GM19463 (cell line): Measurements from ENCODE around the gene PIP4K2B.

Source experiments
- ATAC-seq: cut with Tn5 transposase; IDR thresholded peaks from one replicate; pipeline ENCODE4 v1.9.1; 2021; ENCODE audit warnings: mild to moderate bottlenecking, moderate library complexity; ENCODE audit not compliant: unreplicated experiment

The PIP4K2B gene

DNA sequence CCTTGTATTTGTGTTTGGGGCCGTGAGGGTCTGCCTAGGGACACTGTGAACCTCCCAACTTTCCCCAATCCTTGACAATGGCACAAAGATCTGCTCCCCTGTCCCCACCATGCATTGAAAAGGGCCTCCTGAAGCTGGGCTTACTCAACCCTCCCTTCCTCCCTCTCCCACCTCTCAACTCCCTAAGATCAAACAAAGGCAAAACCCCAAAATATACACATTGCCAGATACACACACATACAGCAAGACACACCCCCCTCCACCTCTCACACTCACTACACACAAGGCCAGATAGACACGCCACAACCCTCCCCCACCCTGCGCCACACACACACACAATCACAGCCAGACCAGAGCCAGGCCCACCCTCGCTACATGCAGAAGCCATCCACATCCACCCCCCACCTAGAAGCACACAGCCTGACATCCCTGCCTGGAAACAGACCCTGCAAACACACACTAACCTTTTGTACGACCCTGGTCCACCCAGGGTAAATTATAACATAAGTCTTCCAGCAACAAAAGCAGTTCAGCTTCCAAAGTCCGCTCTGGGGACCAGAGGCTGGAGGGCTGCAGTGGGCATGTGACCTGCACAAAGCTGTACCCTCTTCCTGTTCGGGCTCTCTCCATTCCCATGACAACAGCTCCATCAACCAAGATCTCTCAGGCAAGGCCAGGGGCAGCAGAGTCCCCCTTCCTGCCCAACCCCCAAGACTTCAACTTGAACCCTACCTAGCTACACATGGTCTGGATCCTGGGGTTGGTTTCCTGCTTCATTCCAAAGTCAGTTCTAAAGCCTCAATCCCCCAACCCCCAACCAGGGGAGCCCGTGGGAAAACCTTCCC, 53.1 kb downstream of the PIP4K2B start:
- no peak for ATAC-seq

DNA sequence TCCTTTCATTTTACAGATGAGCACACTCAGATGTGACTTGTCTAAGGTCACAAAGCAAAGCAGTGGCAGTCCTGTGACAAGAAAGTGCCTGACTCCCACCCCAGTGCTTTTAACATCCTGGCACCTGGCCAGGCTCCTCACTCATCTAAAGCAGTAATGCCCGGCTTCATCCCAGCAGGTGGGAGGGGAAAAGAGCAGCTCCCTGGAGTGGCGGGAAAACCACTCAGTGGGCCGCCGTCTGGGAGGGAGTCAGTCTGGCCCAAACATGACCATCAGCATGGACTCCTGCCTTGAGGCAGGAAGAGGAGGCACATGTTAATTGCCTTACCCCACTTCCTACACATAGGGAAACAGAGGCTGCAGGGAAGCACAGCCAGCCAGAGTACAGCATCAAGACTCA, 53.8 kb downstream of the PIP4K2B start:
- ATAC-seq, result no peak

DNA sequence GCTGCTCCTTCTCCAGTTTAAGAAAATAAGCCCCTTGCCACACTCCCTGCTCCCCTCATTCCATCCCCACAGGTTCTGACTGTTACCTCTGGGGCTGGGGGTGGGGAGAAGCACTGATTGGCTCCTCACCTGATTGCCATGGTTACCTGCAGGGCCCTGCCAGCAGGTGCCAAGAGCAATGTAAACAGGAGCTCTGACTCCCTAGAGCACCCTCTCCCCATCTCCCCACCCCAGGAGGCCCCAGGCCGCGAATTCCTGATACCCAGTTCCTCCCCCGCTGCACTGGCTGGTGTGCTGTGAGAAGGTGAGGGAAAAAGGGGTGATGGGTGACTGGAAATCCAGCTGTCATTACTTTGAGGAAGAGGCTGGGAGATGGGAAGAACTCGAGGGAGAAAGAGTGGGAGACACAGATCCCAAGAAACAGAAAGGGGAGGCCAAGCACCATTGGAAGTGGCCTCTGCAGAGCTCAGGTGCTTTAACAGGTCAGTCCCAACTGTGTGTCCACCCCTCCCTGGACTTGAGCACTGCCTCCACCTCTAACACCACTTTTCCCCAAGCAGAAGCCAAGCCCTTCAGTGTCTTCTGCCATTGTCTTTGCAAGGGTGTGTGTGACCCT, 55.7 kb downstream of the PIP4K2B start:
- no peak for ATAC-seq

DNA sequence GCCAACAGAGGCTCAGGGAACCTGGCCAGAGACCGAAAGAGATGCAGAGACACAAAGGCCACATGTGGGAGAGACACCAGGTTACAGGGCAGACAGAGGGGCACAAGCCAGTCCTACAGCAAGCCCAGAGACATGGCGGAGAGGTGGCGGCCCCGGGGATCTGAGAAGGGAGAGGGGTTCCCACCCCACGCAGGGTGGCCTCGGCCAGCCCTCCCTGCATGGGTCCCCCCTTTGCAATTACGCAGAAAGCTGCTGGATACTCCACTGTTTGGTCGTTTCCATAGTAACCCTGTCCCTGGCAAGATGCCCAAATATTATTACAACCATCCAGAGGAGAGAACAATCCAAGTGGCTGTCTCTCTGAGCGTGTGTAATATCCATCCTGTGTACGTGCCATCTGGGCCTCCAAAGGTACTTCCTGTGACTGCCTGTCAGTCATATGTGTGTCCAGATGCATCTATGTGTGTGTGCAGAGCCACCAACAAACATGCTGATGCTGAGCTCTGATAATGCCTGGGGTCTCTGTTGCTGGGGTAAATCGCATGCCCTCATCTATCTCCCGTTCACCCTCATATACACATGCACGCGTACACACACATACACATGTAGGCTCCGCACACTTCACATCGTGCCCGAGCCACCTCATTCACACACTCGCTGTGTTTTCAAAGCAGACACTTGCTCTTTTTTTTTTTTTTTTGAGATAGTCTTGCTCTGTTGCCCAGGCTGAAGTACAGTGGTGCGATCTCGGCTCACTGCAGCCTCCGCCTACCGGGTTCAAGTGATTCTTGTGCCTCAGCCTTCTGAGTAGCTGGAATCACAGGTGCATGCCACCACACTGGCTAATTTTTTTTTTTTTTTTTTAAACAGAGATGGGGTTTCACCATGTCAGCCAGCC, 56.7 kb downstream of the PIP4K2B start:
- no peak for ATAC-seq

DNA sequence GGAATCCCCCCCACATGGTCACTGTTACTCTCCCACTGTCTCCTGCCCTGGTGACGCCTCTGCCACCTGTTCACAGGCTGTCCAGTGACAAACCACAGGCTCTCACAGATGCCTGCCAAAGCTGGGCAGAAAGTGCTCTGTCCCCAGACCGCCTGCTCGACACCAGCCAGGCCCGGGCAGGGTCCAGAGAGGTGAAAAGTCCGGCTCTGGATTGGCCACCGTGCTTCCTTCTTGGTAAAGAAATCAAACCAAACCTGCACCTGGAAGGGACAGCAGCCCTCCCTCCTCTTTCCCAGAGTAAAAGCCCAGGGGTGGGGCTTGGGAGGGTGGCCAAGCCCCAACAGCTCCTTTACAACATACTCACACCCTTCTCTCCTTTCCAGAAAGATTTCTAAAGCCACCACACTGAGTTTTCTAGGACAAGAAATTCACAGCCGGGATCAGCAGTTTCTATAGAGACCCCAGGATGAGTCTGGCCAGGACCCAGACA, 57.4 kb downstream of the PIP4K2B start:
- no peak for ATAC-seq

DNA sequence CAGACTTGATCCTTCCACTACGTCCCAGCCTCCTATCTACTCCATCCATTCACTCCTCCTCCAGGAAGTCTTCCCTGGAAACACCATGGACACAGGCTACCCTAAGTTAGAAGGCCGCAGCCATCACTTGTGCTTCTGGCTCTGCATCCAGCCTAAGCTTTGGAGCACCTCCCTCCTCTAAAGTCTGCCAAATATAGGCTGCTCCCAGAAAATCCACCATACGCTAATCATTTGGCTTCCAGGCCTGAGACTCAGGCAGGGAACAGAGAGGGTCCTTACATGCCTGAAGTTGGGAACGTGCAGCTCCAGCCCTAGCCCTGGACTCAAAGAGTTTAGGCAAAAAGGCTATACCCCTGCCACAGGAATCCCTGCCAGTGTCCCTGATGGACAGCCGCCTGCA, 57.9 kb downstream of the PIP4K2B start:
- no peak for ATAC-seq

DNA sequence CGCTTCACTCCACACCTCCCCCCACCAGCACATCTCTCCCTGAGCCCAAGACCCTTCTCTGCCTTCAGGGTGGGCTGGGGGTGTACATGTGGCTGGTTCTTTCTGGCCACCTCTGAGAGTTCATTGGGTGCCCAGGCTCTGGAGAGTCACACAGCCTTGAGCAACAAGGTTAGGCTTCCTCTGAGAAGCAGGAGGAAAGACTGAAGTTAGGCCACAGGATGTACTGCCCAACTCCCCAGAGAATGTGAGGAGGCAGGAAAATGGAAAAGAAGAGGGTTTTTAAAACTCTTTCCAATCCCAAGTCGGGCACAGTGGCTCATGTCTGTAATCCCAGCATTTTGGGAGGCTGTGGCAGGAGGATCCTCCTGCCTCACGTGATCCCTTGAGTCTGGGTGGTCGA, 58.5 kb downstream of the PIP4K2B start:
- ATAC-seq, result no peak

DNA sequence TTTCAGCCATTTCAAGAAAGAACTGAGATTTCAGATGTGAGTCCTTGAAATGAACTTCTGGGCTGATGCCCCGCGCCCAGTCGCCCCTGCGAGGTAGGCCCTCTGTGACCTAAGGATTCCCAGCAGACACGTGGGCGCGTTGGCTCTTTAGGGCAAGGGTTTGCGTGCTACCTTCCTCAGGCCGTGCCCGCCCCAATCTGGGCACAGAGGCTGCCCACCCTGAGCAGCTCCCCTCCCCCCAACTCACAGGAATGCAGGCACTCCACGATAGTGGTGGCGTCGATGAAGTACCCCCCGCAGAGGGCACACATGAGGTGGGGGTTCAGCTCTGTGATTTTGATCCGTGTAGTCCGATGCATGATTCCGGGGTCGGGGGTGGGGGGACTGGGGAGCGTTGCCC, 59.3 kb downstream of the PIP4K2B start:
- no peak for ATAC-seq

DNA sequence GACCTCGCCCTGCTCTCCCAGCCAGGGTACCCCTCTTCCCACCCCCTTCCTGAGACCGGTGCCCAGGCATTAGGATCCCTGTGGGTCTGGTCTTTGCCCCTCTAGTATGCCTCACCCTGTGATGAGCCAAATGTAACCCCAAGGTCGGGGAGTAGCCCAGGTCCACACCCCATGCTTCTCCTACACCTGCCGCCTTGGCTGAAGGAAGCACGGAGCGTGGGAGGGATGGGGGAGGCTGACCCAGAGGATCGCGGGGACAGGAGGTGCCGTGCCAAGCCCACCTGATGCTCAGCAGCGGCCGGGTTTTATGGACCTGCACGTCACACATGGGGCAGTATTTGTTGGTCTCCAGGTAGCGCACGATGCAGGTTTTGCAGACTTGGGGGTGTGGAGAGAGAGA, 60.1 kb downstream of the PIP4K2B start:
- ATAC-seq, result no peak

DNA sequence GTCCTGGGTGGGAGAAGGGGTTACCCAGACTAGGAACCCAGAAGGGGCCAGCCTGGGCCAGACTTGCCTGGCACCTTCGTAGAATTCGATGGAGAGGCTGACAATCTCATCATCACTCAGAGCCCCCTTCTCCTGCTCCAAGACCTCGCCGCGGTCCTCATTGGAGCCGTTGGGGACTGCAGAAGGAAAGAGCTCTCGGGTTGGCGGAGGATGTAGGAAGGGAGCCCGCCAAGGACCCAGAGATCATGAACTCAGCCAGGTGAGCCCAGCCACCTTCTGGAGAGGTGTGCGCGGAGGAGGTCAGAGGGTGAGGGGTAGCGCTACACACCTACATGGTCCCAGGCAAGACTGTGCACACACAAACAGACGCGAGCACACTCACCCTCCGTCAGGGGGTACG, 60.7 kb downstream of the PIP4K2B start:
- ATAC-seq, result no peak

DNA sequence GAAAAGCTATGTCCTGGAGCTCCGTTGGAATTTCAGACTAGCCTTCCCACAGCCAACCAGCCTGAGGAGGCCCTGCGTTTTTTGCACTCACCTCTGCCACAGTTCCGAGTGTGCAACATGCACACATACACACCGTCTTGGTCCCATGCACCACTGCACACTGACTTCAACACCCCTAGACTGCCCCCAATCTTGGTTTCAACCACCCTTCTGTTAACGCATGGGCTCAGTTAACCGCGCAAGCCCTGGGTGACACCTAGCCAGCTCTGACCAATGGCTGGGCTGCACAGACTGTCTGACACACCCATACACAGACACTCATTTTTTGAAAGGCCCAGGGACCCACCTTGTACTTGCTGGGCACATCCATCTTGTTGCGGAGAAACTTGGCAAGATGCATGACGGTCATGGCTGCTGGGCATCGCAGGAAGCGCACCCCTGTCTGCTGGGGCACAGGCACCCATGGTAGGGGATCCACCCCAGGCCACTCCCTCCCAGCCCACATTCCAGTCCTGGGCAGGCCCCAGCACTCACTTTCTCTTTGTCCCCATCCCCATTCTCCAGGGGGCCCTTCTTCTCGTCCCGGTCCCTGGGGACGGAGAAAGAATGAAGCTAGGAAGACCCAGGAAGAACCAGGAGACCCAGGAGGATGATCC, 61.2 kb downstream of the PIP4K2B start:
- no peak for ATAC-seq

DNA sequence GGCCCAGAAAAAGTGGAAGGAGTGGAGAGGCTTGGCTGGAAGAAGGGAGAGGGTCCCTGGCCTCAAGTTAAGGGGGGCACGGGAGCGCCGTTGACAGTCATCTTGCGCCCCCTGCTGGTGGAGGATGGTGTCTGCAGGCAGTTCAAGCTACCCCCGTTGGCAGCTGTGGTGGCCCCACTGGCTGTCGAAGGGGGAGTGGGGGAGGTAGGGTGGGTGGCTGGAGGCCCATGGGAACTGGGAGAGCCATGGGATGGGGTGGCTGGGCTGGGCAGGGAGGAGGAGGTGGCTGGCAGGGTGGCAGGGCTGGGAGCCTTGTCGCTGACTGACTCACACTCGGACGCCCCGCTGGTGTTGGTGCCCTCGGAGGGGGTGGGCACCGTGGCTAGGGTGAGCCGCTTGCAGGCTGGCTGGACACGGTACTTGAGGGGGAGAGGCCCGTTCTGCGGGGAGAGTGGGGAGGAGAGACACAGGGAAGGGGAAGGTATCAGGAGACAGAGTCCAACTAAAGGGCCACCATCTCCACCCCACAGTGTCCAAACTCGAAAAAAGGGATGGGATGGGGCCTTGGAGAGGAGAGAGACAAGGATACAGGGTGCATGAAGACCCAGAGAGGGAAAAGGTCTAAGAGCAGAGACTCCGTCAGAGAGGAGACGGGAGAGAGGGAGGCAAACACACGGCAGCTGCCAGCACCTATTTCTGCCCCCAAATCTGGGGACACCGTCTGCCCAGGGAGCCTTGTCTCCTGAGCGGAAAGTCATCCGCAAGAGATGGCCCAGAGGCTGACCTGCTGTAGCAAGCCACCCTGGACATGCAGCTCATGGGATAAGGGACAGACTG, 64.0 kb downstream of the PIP4K2B start:
- ATAC-seq, result no peak

DNA sequence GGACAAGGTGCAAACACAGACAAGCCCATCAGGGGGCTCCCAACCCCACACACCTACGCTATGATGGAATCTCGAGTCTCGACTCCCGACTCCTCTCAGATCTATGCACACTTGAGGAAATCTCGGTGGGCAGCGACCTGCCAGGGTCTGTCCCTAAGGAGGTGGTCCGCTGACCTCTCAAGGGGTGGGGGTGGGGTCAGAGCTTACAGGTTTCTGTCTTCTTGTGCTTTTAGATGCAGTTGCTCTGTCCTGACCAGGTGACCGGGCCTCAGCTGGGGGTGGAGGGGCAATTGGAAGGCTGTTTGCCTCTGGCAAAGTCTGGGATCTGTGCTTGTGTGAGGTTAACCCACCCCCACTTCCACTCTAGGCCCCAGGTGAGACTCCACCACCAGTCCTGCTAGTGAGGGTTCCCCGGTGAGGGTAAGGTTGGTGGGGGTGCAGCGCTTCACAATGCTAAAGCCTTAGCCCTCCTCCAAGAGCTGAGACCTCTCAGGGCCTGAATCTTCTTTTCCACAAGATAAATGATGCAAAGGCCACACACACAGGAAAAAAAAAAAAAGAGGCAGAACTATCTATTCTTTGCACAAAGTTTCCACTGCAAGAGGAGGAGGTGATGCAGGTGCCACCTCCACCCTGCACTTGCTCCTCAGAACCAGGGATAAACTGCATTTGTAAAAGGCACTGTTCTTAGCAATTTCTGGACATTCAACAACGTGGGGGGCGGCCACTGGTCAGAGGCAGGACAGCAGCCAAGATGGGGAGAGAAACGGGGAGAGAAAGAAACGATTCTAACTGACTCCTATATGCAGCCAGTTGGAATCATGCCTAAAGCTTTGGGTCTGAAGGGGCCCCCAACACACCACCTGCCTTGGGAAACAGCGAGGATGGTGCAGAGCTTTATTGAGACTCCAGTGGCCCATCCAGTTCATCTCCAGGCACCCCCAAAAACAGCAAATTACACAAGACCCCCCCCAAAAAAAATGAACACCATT, 65.1 kb downstream of the PIP4K2B start:
- no peak for ATAC-seq

DNA sequence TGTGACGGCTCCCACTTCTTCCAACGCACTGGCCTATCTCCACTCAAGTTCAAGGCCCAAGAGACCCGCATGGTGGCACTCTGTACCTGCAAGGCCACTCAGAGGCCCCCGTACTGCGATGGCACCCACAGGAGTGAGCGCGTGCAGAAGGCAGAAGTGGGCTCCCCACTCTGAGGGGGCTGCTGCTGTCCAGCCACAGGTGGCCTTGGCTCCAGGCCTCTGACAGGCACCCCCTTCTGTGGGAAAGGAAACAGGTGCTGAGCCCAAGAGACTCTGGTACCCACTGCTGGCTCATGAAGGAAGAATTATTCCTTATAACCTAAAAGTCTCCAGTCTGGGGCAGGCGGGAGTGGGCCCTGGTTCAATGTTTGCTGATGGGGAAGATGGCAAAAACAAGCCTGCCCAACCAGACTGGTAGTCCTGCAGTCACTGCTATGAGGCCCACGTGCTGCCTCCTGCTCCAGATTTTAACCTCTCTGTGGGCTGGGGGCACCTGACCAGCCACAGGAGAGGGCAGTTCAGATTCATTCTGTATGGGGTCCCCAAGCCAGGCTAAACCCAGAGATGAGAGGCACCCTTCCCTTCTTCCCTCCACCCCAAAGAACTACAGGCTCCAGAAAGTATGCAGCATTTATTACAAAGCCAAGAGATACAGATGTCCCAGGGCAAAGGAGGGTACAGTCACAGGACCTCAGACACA, 65.9 kb downstream of the PIP4K2B start:
- ATAC-seq, result no peak

DNA sequence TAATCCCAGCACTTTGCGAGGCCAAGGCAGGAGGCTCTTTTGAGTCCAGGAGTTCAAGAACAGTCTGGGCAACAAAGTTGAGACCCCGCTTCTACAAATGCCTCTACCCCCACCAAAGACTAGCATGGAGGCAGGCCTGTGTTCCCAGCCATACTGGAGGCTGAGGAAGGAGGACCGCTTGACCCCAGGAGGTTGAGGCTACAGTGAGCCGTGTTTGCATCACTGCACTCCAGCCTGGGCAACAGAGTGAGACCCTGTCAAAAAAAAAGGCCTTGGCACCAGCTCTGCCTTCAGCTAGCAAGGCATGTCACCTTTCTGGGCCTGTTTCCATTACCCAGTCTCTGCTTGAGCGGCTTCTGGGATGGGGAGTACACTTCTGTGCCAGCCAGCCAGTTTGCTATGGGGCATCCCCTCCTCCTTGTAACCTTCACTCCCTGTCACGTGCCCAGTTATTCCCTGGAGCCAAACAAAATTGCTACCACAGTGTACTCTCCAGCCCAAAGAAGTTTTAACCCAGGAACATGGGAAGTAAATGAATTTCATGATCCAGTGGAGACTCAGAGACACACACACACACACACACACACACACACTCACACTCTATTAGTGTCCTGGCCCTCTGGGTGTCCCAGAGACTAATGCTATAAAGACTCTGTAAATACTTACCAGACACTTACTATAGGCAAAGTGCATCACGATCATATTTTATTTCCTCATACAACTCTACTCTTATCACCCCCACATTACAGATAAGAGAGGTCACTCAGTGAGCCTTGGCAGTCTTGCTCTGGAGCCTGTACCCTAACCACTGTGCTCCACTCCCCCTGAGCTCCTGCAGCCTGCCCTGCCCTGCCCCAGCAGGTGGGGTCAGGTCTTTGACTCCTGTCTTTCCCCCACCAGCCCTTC, 66.7 kb downstream of the PIP4K2B start:
- ATAC-seq, result no peak

DNA sequence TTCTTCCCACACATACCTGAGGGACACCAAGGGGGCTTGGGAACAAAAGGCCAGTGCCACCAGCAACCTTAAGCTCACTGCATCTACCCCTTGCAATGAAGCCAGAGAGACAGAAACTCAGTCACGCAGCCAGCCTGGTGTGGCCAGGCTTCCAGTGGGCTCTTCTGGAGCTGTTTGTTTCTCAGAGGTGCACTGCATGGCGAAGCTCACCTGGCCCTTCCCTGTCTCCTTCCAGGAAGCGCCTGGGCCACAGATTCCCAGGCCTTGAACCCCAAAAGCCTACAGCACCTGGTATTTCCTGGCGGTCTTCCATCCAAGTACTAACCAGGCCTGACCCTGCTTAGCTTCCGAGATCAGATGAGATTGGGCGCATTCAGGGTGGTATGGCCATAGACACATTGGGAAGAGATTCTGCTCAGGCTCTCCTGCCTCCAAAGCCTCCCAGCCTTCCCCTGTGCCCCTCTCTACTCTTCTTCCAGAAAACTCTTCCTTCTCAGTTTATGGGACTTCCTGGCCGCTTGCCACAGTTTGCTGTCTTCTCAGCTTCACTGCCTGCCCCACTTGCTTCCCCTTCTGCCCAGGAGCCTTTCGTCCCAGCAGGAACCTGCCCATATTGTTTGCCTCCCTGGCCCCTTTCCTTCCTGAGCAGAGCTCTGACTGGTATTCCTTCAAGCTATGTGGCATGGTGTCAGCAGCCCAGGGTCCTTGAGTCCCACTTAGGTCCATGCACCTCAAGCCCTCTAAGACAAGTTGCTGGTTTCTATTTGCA, 67.6 kb downstream of the PIP4K2B start:
- ATAC-seq, result no peak
